SU-DHL-6 (cell line): ENCODE data around the gene ADPRHL1.
"Not testable (repeated sequence)": the region's sequence is repeated elsewhere in the genome, so short reads cannot be mapped to it uniquely, and the experiment has no call there.

Experiments used
- EZH2phosphoT487 ChIP-seq: fragments of 200-600 bp; sonication (generic), shearing (Covaris generic); conservative IDR thresholded peaks from 2 replicates; pipeline ENCODE4 v1.6.1; 2018; ENCODE audit warnings: mild to moderate bottlenecking, antibody characterized with exemption, low read length, moderate library complexity, mixed read lengths
- TF ChIP-seq, protein P1 (sequence below): fragments of 200-600 bp; sonication (generic); IDR thresholded peaks from one replicate; pipeline ENCODE4 v1.5.1; 2017; ENCODE audit warnings: antibody characterized with exemption, mild to moderate bottlenecking, low read length, moderate library complexity; ENCODE audit not compliant: insufficient read depth, poor library complexity, severe bottlenecking

DNA sequence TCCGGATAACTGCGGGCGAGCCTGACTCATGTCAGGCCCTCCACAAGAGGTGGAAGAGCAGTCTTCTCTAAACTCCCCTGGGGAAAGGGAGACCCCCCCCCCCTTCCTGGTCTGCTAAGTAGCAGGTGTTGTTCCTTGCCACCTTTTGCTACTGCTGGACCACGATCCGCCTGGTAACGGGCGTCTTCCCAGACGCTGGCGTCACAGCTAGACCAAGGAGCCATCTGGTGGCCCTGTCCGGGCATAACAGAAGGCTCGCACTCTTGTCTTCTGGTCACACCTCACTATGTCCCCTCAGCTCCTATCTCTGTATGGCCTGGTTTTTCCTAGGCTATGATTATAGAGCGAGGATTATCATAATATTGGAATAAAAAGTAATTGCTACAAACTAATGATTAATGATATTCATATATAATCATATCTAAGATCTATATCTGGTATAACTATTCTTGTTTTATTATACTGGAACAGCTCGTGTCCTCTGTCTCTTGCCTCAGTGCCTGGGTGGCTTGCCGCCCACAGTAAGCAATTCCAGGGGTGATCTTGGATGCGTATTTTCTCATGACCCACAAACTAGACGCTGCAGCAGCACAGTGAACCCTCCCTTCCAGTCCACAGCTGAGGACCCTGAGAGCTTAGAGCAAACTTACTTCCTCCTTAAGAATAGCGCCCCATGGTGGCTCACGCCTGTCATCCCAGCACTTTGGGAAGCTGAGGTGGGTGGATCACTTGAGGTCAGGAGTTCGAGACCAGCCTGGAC lies 2.2 kb downstream of the ADPRHL1 start:
- TF ChIP-seq, protein P1, sequence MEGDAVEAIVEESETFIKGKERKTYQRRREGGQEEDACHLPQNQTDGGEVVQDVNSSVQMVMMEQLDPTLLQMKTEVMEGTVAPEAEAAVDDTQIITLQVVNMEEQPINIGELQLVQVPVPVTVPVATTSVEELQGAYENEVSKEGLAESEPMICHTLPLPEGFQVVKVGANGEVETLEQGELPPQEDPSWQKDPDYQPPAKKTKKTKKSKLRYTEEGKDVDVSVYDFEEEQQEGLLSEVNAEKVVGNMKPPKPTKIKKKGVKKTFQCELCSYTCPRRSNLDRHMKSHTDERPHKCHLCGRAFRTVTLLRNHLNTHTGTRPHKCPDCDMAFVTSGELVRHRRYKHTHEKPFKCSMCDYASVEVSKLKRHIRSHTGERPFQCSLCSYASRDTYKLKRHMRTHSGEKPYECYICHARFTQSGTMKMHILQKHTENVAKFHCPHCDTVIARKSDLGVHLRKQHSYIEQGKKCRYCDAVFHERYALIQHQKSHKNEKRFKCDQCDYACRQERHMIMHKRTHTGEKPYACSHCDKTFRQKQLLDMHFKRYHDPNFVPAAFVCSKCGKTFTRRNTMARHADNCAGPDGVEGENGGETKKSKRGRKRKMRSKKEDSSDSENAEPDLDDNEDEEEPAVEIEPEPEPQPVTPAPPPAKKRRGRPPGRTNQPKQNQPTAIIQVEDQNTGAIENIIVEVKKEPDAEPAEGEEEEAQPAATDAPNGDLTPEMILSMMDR = peak; percentile 20
- TF ChIP-seq EZH2phosphoT487 = not testable (repeated sequence)
